ENCODE results near the gene ZCCHC17. TPM values are rescaled to one million over a fixed set of nuclear protein-coding genes. Genes with fewer than 3 reads are reported as not detected.
"Not testable (repeated sequence)": the region's sequence is repeated elsewhere in the genome, so short reads cannot be mapped to it uniquely, and the experiment has no call there.

Gene ZCCHC17
- total RNA-seq, 2 experiments from 2014 or later, result 20.9 to 21.0 TPM

DNA sequence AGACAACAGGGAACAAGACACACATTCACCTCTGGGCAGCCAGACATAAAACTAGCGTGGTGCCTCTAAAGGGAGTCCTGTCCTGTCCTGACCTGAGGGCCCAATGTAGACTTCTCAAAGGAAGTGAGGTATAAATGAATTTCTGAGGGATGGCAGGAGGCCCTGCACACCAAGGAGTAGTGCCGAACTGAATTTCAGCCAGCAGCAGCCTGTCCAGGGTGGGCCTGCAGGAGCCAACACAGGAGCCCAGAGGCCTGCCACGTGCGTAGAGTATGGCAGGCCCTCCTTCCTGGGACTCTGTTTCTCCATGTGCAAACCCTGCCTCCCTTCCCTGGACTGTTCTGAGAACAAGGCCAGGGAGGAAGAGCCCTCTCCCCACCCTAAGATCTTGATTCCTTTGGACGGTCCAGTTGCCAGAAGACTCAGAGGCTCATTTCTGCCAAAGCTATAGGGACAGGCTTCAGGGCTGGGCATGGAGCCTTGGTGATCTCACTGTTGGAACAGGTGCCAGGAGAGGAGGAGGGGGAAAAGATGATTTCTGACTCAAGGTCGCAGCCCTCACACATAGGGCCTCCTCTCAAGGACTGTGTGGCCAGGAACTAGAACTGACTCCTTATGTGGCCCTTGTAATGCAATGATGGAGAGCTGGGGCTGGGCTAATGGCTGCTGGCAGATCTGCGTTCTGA, 77.8 kb downstream of the ZCCHC17 start:
- Mint-ChIP-seq H3K9me3 (no peaks in the 10 kb centered on the region), H3K27ac (no peak overlapping the region), H3K27me3 (peaks cover 13% of the 10 kb centered on the region), H3K36me3 (ENCODE audit: low read depth) (peaks cover 3% of the 10 kb centered on the region), H3K4me3 (no peak overlapping the region), H3K4me1 (peaks cover 17% of the 10 kb centered on the region)
- DNase-seq, result no peak
- ChIA-PET CTCF (interaction anchor here (1.4 to 1.5 kb wide), 2 partner anchors 9 to 174 kb away, joined by 3 to 8 read pairs; no protein-coding TSS in a partner anchor), POLR2A (interaction anchor here (0.6 kb wide), 1 partner anchor 35 kb away, joined by 3 read pairs; no protein-coding TSS in a partner anchor)

DNA sequence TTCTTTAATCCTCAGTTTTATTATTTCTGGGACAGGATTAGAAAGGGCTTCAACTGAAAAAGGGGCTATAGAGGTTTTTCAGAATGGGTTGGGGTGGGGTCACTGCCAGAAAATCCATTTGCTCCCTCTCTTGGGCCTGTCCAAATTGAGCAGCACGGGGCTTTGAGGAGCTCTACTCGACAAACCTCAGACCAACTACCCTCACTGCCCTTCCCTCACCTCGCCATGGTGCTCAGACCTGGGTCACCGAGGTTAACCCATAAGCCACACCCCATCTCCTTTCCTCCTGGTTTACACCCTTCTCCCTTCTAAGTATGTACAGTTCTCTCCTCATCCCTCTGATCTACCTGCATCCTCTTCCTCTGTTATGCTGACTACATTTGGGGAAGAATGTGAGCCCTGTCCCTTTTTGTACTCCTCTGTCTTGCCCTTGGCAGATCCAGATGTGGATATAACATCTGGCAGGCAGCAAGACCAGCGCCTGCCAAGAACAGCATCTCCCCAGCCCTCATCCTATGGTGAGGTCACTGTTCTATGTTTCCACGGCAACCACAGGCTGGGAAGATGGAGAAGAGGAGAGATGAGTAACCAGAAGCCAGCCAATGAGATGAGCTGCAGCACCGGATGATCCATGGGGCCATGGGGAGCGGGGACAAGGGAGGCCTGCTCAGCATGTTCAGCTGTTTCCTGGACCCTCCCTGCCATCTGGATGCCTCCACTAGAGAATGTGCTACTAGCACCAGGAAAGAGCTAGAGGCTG, 79.7 kb downstream of the ZCCHC17 start:
- CTCF ChIA-PET, result no interaction called here

GRCh38 chr1:31377364-31377863, 80.6 kb downstream of the ZCCHC17 start:
- ChIA-PET POLR2A (no interaction called here), CTCF (no interaction called here)
- no peak for DNase-seq
- Mint-ChIP-seq H3K9me3 (no peaks in the 10 kb centered on the region), H3K27me3 (peaks cover 17% of the 10 kb centered on the region), H3K36me3 (ENCODE audit: low read depth) (peaks cover 3% of the 10 kb centered on the region), H3K27ac (no peak overlapping the region), H3K4me3 (no peak overlapping the region), H3K4me1 (peaks cover 16% of the 10 kb centered on the region)

More for the DNA sequence above, 79.7 kb downstream of the ZCCHC17 start:
- Mint-ChIP-seq H3K27me3 (peaks cover 13% of the 10 kb centered on the region), H3K27ac (no peak overlapping the region), H3K36me3 (ENCODE audit: low read depth) (peaks cover 3% of the 10 kb centered on the region), H3K4me1 (peaks cover 17% of the 10 kb centered on the region), H3K4me3 (no peak overlapping the region), H3K9me3 (no peaks in the 10 kb centered on the region)
- POLR2A ChIA-PET, result no interaction called here
- DNase-seq, result no peak

GRCh38 chr1:31378001-31378400, 81.2 kb downstream of the ZCCHC17 start:
- H3K36me3 Mint-ChIP-seq (ENCODE audit: low read depth), result no peaks in the 10 kb centered on the region
- peaks cover 11% of the 10 kb centered on the region for H3K4me1 Mint-ChIP-seq
- no peak for DNase-seq
- ChIA-PET CTCF (no interaction called here), POLR2A (no interaction called here)
- no peaks in the 10 kb centered on the region for H3K9me3 Mint-ChIP-seq
- no peak overlapping the region for H3K4me3 Mint-ChIP-seq
- H3K27ac Mint-ChIP-seq, result no peak overlapping the region
- H3K27me3 Mint-ChIP-seq, result peaks cover 17% of the 10 kb centered on the region

DNA sequence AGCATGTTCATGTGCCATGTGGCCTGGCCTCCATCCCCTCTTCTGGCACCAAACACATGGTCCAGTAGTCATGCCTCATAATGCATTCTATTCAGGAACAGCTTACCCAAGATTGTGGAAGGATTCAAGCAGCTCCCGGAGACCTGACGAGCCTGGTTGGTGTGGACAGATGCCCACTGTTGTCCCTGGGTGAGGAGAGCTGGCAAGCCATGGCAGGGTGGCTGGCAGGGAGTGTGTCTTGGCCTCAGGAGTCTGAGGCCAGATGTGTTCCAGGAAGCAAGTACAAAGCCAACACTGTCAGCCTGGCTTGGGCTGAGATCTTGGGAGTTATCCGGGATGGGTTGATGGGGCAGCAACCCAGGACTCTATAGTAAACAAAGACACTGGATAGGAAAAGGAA, 83.3 kb downstream of the ZCCHC17 start:
- DNase-seq, result no peak
- ChIA-PET CTCF (no interaction called here), POLR2A (no interaction called here)
- Mint-ChIP-seq H3K27me3 (peaks cover 11% of the 10 kb centered on the region), H3K9me3 (no peaks in the 10 kb centered on the region), H3K36me3 (ENCODE audit: low read depth) (no peaks in the 10 kb centered on the region), H3K27ac (no peak overlapping the region), H3K4me3 (no peak overlapping the region), H3K4me1 (peaks cover 4% of the 10 kb centered on the region)

DNA sequence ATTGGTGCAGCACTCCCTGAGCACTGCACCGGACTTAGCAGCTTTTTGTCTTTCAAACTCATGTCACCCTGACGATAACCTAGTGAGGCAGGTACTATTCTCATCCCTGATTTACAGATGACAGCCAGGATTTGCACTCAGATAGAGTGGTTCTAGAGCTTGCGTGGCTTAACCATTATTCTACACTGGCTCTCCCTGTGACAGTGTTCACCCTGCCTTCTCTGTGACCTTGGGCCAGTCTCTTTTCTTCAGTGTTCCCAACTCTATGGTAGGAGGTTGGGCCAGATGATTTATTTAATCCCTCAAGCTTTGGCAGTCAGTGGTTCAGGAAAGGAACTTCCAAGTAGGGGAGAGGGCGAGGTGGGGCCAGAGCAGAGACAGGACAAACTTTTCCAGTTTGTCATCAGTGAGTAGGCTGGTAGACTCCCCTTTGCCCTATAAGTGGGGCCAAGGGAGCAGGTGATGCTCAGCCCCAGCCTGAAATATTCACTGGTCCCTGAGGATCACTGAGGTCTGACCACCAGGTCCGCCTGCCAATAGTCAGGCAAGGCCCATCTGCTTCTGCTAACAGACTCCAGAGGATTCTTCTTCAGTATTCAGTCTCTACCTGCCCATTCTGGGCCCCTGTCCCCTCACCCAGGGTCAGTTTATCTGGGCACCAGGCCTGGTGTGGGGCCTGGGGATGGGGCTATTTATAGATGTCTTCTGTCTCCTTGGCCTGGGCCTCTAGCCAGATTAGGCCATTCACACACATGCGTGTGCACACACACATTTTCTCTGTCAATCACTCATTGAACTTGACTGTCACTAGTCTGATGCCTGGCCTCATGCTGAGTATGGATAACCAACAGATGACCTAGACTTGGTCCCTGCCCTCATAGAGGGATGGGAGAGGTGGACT, 84.8 kb downstream of the ZCCHC17 start:
- no peak for DNase-seq
- Mint-ChIP-seq H3K27me3 (peaks cover 11% of the 10 kb centered on the region), H3K4me3 (no peak overlapping the region), H3K27ac (no peak overlapping the region), H3K36me3 (ENCODE audit: low read depth) (no peaks in the 10 kb centered on the region), H3K9me3 (no peaks in the 10 kb centered on the region), H3K4me1 (peaks cover 1% of the 10 kb centered on the region)
- POLR2A ChIA-PET, result no interaction called here
- CTCF ChIA-PET, result no interaction called here

DNA sequence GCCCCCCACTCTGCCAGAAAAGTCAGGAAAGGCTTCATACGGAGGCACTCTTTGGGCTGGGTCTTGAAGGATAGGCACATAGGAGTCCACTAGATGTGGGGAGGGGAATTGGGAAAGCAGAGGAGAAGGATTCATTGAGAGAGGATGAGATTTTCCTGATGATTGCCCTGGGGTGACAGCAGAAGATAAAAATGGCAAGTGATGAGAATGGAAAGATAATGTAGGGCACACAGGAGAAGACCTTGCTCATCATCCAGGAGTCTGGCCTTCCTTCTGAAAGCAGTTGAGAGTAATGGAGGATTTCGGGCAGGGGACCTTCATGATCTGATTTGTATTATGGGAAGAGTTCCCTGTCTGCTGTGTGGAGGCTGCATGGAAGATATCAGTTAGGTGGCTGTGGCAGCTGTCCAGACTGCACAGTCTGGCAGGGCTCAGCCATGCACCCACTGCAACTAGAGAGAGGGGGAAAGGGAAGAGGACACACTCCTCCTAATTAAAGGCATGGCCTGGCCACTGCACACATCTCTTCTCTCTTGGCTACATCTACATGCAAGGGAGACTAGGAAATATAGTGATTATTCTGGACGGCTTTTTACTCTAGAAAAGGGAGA, 85.7 kb downstream of the ZCCHC17 start:
- H3K36me3 Mint-ChIP-seq (ENCODE audit: low read depth), result no peaks in the 10 kb centered on the region
- H3K27ac Mint-ChIP-seq, result no peak overlapping the region
- CTCF ChIA-PET, result no interaction called here
- DNase-seq, result no peak
- H3K4me3 Mint-ChIP-seq, result no peak overlapping the region
- H3K27me3 Mint-ChIP-seq, result peaks cover 11% of the 10 kb centered on the region
- H3K9me3 Mint-ChIP-seq, result no peaks in the 10 kb centered on the region
- POLR2A ChIA-PET, result no interaction called here
- no peaks in the 10 kb centered on the region for H3K4me1 Mint-ChIP-seq

DNA sequence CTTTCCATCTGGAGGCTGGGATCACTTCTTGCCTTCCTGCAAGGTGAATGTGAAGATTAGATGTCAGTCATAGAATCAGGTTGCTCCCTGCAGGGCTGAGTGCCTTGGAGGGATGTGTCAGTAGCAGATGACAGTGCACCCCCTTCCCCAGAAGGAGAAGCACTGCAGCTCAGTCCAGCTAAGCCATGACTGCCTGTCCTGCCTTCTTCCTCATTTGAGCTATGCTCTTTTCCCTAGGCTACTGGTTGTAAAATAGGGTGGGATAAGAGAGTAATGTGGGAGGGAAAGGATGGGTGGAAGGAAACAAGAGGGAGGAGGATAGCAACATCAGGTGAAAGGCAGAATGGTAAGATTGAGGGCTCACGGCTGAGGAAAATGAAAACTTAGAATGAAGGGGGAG, 87.1 kb downstream of the ZCCHC17 start:
- CTCF ChIA-PET, result interaction anchor here (2.2 kb wide), 1 partner anchor 10 kb away, joined by 12 read pairs; no protein-coding TSS in a partner anchor
- Mint-ChIP-seq H3K4me3 (no peak overlapping the region), H3K27ac (no peak overlapping the region), H3K36me3 (ENCODE audit: low read depth) (no peaks in the 10 kb centered on the region), H3K27me3 (peaks cover 14% of the 10 kb centered on the region), H3K4me1 (no peaks in the 10 kb centered on the region), H3K9me3 (no peaks in the 10 kb centered on the region)
- POLR2A ChIA-PET, result interaction anchor here (1.0 to 1.6 kb wide), 2 partner anchors 10 to 13 kb away, joined by 3 read pairs; no protein-coding TSS in a partner anchor
- no peak for DNase-seq

- H3K4me1 Mint-ChIP-seq; H3K36me3 Mint-ChIP-seq (ENCODE audit: low read depth); POLR2A ChIA-PET; H3K4me3 Mint-ChIP-seq; H3K27ac Mint-ChIP-seq; DNase-seq; CTCF ChIA-PET; H3K9me3 Mint-ChIP-seq: not testable (repeated sequence)
- H3K27me3 Mint-ChIP-seq, result peaks cover 14% of the 10 kb centered on the region
Observed at GRCh38 chr1:31386576-31387243, 89.9 kb downstream of the ZCCHC17 start.

DNA sequence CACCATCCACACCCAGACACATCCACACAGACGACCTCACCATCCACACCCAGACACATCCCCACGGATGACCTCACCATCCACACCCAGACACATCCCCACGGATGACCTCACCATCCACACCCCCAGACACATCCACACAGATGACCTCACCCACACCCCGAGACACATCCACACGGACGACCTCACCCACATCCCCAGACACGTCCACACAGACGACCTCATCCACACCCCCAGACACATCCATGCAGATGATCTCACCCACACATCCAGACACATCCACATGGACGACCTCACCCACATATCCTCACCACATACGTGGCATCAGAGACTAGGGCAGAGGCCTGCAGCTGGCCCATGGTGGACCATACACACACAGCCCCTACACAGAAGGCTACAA, 90.8 kb downstream of the ZCCHC17 start:
- no peak overlapping the region for H3K27ac Mint-ChIP-seq
- ChIA-PET CTCF (no interaction called here), POLR2A (no interaction called here)

GRCh38 chr1:31389616-31390015, 92.8 kb downstream of the ZCCHC17 start:
- Mint-ChIP-seq H3K9me3 (no peaks in the 10 kb centered on the region), H3K27me3 (peaks cover 8% of the 10 kb centered on the region), H3K4me1 (peaks cover 4% of the 10 kb centered on the region), H3K36me3 (ENCODE audit: low read depth) (no peaks in the 10 kb centered on the region), H3K4me3 (no peak overlapping the region), H3K27ac (no peak overlapping the region)
- CTCF ChIA-PET, result no interaction called here
- DNase-seq, result no peak
- POLR2A ChIA-PET, result no interaction called here

More for the DNA sequence above, 90.8 kb downstream of the ZCCHC17 start:
- H3K4me1 Mint-ChIP-seq, result no peaks in the 10 kb centered on the region
- peaks cover 10% of the 10 kb centered on the region for H3K27me3 Mint-ChIP-seq
- H3K36me3 Mint-ChIP-seq (ENCODE audit: low read depth), result no peaks in the 10 kb centered on the region
- no peaks in the 10 kb centered on the region for H3K9me3 Mint-ChIP-seq
- no peak overlapping the region for H3K4me3 Mint-ChIP-seq
- DNase-seq, result no peak

DNA sequence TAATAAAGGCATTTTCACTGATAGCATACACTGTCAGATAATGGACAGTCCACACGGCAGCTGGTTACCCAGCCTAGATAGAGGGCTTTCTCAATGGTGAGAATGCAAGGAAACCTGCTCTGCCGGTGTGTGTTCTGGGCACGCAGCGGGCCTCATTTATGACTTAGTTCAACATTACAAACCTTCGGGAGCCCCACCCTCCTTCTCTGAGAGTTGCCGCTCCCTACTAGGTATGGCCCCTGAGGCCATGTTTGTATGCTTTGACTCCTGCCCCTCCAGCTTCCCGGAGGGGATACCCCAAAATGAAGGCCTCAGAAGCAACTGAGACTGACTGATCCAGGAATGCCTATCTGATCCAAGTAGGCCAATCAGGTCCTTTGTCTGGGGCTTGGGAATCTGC, 93.2 kb downstream of the ZCCHC17 start:
- POLR2A ChIA-PET, result no interaction called here
- no peak overlapping the region for H3K27ac Mint-ChIP-seq
- H3K36me3 Mint-ChIP-seq (ENCODE audit: low read depth), result no peaks in the 10 kb centered on the region
- no peak overlapping the region for H3K4me3 Mint-ChIP-seq
- DNase-seq, result no peak
- peaks cover 9% of the 10 kb centered on the region for H3K4me1 Mint-ChIP-seq
- CTCF ChIA-PET, result interaction anchor here (1.4 kb wide), 1 partner anchor 33 kb away, joined by 4 read pairs; no protein-coding TSS in a partner anchor
- no peaks in the 10 kb centered on the region for H3K9me3 Mint-ChIP-seq
- peaks cover 8% of the 10 kb centered on the region for H3K27me3 Mint-ChIP-seq

All from activated CD4-positive, alpha-beta memory T cell treated with anti-CD3 and anti-CD28 coated beads, Interleukin-2, amount 10 ng/mL, durations not matched to agents 7 days and 5 days (primary cell).